Fibroblast of the aortic adventitia (primary cell): ENCODE measurements around the gene FOLR1. TPM values are rescaled to one million over a fixed set of nuclear protein-coding genes. Genes with fewer than 3 reads are reported as not detected.
"Not testable (repeated sequence)": the region's sequence is repeated elsewhere in the genome, so short reads cannot be mapped to it uniquely, and the experiment has no call there.

Experiments used
- DNase-seq: peaks from one replicate; pipeline ENCODE4 v3.0.0-alpha.2; 2010; ENCODE audit warnings: low read depth
- H3K4me3 ChIP-seq: 2 replicates; pipeline ENCODE4 v1.5.1; 2011; ENCODE audit warnings: low read depth, mild to moderate bottlenecking, control low read depth, low read length, moderate library complexity
- CTCF ChIP-seq: IDR thresholded peaks from 2 replicates; pipeline ENCODE4 v1.5.1; 2011; ENCODE audit warnings: mild to moderate bottlenecking, low read length, control low read depth, inconsistent platforms; ENCODE audit not compliant: insufficient read depth
- total RNA-seq: library from RNA; depleted of rRNA; stranded (reverse); fragments of >200 nt; gene quantifications from 2 replicates; pipeline ENCODE4 v1.2.3, GENCODE V29; 2012; ENCODE audit warnings: low replicate concordance

Gene FOLR1
- total RNA-seq, 1 donor: 0.18 TPM

- H3K4me3 ChIP-seq: no peak overlapping the region
- DNase-seq: no peak
- TF ChIP-seq CTCF: no peak
Measured at GRCh38 chr11:72157131-72157530, 34.8 kb upstream of the FOLR1 start.

- TF ChIP-seq CTCF: no peak
- no peak overlapping the region for H3K4me3 ChIP-seq
- DNase-seq: no peak
Measured at GRCh38 chr11:72160319-72160718, 31.6 kb upstream of the FOLR1 start.

GRCh38 chr11:72162891-72163492 is 28.9 kb upstream of the FOLR1 start:
- TF ChIP-seq CTCF: no peak
- no peak overlapping the region for H3K4me3 ChIP-seq
- DNase-seq: no peak

- DNase-seq, H3K4me3 ChIP-seq: not testable (repeated sequence)
Measured at GRCh38 chr11:72164187-72164586, 27.8 kb upstream of the FOLR1 start.

GRCh38 chr11:72169046-72169555 is 22.8 kb upstream of the FOLR1 start:
- not testable (repeated sequence) for DNase-seq

GRCh38 chr11:72169754-72170153 is 22.2 kb upstream of the FOLR1 start:
- DNase-seq, H3K4me3 ChIP-seq: not testable (repeated sequence)

More at GRCh38 chr11:72169046-72169555, 22.8 kb upstream of the FOLR1 start:
- H3K4me3 ChIP-seq: not testable (repeated sequence)

- DNase-seq, H3K4me3 ChIP-seq: not testable (repeated sequence)
Measured at GRCh38 chr11:72172043-72172442, 19.9 kb upstream of the FOLR1 start.

- no peak overlapping the region for H3K4me3 ChIP-seq
- TF ChIP-seq CTCF: no peak
- DNase-seq: no peak
Measured at GRCh38 chr11:72173291-72173690, 18.6 kb upstream of the FOLR1 start.

- no peak for TF ChIP-seq CTCF
- no peak overlapping the region for H3K4me3 ChIP-seq
- DNase-seq: no peak
Measured at GRCh38 chr11:72174302-72175070, 17.5 kb upstream of the FOLR1 start.
